Endothelial cell (in vitro differentiated cells): Measurements from ENCODE around the gene NXPH1. TPM values are rescaled to one million over a fixed set of nuclear protein-coding genes. Genes with fewer than 3 reads are reported as not detected.

Experiments
- DNase-seq: peaks from one replicate; pipeline ENCODE4 v3.0.0; 2021; ENCODE audit warnings: low spot score
- H3K27ac Mint-ChIP-seq: one replicate; pipeline ENCODE4 v1.8.0; 2021; ENCODE audit warnings: mixed read lengths, inconsistent platforms; ENCODE audit not compliant: unreplicated experiment
- H3K27me3 Mint-ChIP-seq: one replicate; pipeline ENCODE4 v1.8.0; 2021; ENCODE audit warnings: mild to moderate bottlenecking, moderate library complexity, mixed read lengths, inconsistent platforms; ENCODE audit not compliant: unreplicated experiment
- H3K36me3 Mint-ChIP-seq: one replicate; pipeline ENCODE4 v1.8.0; 2021; ENCODE audit warnings: mild to moderate bottlenecking, low read depth, mixed read lengths, inconsistent platforms; ENCODE audit not compliant: unreplicated experiment
- H3K4me1 Mint-ChIP-seq: one replicate; pipeline ENCODE4 v1.8.0; 2021; ENCODE audit warnings: mild to moderate bottlenecking, mixed read lengths, inconsistent platforms; ENCODE audit not compliant: unreplicated experiment
- H3K4me3 Mint-ChIP-seq: one replicate; pipeline ENCODE4 v1.8.0; 2021; ENCODE audit warnings: mild to moderate bottlenecking, mixed read lengths, inconsistent platforms; ENCODE audit not compliant: unreplicated experiment
- H3K9me3 Mint-ChIP-seq: one replicate; pipeline ENCODE4 v1.8.0; 2021; ENCODE audit warnings: mixed read lengths, inconsistent platforms; ENCODE audit not compliant: unreplicated experiment
- total RNA-seq: library from RNA; stranded (reverse); fragmentation: NEBNext Ultra II Directional; extraction: Animal tissue kit (Norgen Biotek cat#: 25700); gene quantifications from one replicate; pipeline ENCODE4 v1.2.1, GENCODE V29; 2021; ENCODE audit not compliant: unreplicated experiment
- TF ChIP-seq, protein P1 (sequence below): fragments of 200-600 bp; sonication (generic); IDR thresholded peaks from one replicate; pipeline ENCODE4 v1.5.0; 2021; ENCODE audit warnings: antibody characterized with exemption; ENCODE audit not compliant: unreplicated experiment

Gene NXPH1
- total RNA-seq, 1 donor from 2014 or later, result not detected

GRCh38 chr7:8785081-8785480, 351.7 kb downstream of the NXPH1 start:
- Mint-ChIP-seq H3K9me3 (no peaks in the 10 kb centered on the region), H3K27me3 (peaks cover 1% of the 10 kb centered on the region), H3K36me3 (no peaks in the 10 kb centered on the region), H3K4me1 (peaks cover 3% of the 10 kb centered on the region), H3K4me3 (no peak overlapping the region), H3K27ac (no peak overlapping the region)
- DNase-seq, result no peak
- TF ChIP-seq, protein P1, sequence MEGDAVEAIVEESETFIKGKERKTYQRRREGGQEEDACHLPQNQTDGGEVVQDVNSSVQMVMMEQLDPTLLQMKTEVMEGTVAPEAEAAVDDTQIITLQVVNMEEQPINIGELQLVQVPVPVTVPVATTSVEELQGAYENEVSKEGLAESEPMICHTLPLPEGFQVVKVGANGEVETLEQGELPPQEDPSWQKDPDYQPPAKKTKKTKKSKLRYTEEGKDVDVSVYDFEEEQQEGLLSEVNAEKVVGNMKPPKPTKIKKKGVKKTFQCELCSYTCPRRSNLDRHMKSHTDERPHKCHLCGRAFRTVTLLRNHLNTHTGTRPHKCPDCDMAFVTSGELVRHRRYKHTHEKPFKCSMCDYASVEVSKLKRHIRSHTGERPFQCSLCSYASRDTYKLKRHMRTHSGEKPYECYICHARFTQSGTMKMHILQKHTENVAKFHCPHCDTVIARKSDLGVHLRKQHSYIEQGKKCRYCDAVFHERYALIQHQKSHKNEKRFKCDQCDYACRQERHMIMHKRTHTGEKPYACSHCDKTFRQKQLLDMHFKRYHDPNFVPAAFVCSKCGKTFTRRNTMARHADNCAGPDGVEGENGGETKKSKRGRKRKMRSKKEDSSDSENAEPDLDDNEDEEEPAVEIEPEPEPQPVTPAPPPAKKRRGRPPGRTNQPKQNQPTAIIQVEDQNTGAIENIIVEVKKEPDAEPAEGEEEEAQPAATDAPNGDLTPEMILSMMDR, result peak; percentile 35

GRCh38 chr7:8800986-8801385, 367.6 kb downstream of the NXPH1 start:
- DNase-seq, result no peak
- no peaks in the 10 kb centered on the region for H3K36me3 Mint-ChIP-seq
- H3K9me3 Mint-ChIP-seq, result no peaks in the 10 kb centered on the region
- H3K4me3 Mint-ChIP-seq, result no peak overlapping the region
- TF ChIP-seq, protein P1, result no peak
- no peaks in the 10 kb centered on the region for H3K27me3 Mint-ChIP-seq
- H3K27ac Mint-ChIP-seq, result no peak overlapping the region
- H3K4me1 Mint-ChIP-seq, result no peaks in the 10 kb centered on the region

Other genes with a start within 250 kb of the NXPH1 start
- gene ICA1, start 171.4 kb upstream of the NXPH1 start, total RNA-seq, result 91.4 TPM